ENCODE data around the gene MRPL22. TPM values are rescaled to one million over a fixed set of nuclear protein-coding genes. Genes with fewer than 3 reads are reported as not detected.
"Not testable (repeated sequence)": the region's sequence is repeated elsewhere in the genome, so short reads cannot be mapped to it uniquely, and the experiment has no call there.

MRPL22 gene
- total and polyA plus RNA-seq, 8 donors, result 1.3 to 63.4 (median 10.1) TPM; not detected in 1

GRCh38 chr5:154900066-154900465, 40.8 kb upstream of the MRPL22 start:
- Histone ChIP-seq H3K36me3 (peaks cover 52 to 100% (median 99%) of the 10 kb centered on the region in 4 donors), H3K27ac (no peak overlapping the region), H3K9me3 (no peaks in the 10 kb centered on the region), H3K4me1 (no peaks in the 10 kb centered on the region), H3K4me3 (no peak overlapping the region), H3K27me3 (no peaks in the 10 kb centered on the region)
- DNase-seq, result no peak
- intact Hi-C loops (cut with DNase I; ENCODE audit: low total_unique reads), result no loop called here
- WGBS, 5 donors, result 91 to 99% (median 95%) methylated on average over 1 of the region's 1 CpG
- TF ChIP-seq POLR2AphosphoS5 (IDR thresholded peaks at IDR 0.05), result no peak

DNA sequence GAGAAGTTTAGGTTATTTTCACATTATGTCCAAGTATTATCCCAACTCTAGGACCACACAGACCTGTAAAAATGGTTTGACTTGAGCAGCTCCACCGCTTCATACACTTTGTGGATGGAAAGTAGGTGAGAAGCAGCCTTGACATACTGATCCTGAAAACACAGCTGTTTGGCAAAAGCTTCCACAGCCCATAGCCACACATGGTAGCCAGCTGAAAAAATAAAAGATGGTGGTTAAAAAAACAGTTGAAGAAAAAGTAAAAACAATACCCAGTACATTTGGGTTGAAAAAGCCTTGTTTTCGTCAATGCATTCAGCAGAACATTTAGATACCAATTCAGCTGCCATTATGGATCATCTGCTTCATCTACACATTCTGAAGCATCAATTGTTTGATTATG, 39.6 kb upstream of the MRPL22 start:
- H3K27ac ChIP-seq, result no peak overlapping the region
- TF ChIP-seq POLR2AphosphoS5 (IDR thresholded peaks at IDR 0.05), result no peak
- no peak for TF ChIP-seq CTCF (IDR thresholded peaks at IDR 0.05)
- no peak for TF ChIP-seq EP300 (IDR thresholded peaks at IDR 0.05)
- TF ChIP-seq POLR2A (IDR thresholded peaks at IDR 0.05), result no peak
- no peaks in the 10 kb centered on the region for H3K27me3 ChIP-seq
- H3K36me3 ChIP-seq, result peaks cover 59 to 100% (median 99%) of the 10 kb centered on the region in 4 donors
- no peaks in the 10 kb centered on the region for H3K9me3 ChIP-seq
- no peak overlapping the region for H3K4me3 ChIP-seq
- no peak for DNase-seq
- intact Hi-C loops (cut with DNase I; ENCODE audit: low total_unique reads), result no loop called here
- 90 to 98% (median 96%) methylated on average over 2 of the region's 2 CpGs for WGBS, 5 donors
- no peaks in the 10 kb centered on the region for H3K4me1 ChIP-seq

DNA sequence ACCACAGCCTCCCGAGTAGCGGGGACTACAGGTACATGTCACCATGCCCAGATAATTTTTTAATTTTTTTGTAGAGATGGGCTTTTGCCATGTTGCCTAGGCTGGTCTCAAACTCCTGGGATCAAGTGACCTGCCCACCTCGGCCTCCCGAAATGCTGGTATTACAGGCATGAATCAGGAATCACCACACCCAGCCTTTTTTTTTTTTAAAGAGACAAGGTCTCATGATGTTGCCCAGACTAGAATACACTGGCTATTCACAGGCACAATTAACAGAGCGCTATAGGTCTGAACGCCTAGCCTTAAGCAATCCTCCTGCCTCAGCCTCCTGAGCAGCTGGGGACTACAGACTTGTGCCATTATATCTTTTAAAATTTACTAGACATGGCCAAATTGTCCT, 39.0 kb upstream of the MRPL22 start:
- no peak overlapping the region for H3K27ac ChIP-seq
- H3K4me3 ChIP-seq, result no peak overlapping the region
- H3K36me3 ChIP-seq, result peaks cover 59 to 100% (median 99%) of the 10 kb centered on the region in 4 donors
- WGBS, 5 donors, result 94 to 98% (median 96%) methylated on average over 6 of the region's 6 CpGs
- H3K27me3 ChIP-seq, result no peaks in the 10 kb centered on the region
- no peaks in the 10 kb centered on the region for H3K4me1 ChIP-seq
- TF ChIP-seq POLR2AphosphoS5 (IDR thresholded peaks at IDR 0.05) (no peak), POLR2A (IDR thresholded peaks at IDR 0.05) (no peak), EP300 (IDR thresholded peaks at IDR 0.05) (no peak), CTCF (IDR thresholded peaks at IDR 0.05) (no peak)
- H3K9me3 ChIP-seq, result no peaks in the 10 kb centered on the region
- no peak for DNase-seq
- intact Hi-C loops (cut with DNase I; ENCODE audit: low total_unique reads), result no loop called here

DNA sequence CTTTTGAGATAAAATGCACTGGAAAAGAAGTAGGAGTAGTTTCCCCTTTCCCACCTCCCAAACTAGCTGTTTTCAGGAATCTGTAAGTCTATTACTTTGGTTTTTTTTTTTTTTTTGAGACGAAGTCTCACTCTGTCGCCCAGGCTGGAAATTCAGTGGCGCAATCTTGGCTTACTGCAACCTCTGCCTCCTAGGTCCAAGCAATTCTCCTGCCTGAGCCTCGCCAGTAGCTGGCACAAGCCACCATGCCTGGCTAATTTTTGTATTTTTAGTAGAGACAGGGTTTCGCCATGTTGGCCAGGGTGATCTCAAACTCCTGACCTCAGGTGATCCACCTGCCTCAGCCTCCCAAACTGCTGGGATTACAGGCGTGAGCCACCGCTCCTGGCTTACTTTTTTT, 35.3 kb upstream of the MRPL22 start:
- H3K27ac ChIP-seq; DNase-seq; H3K4me1 ChIP-seq; H3K27me3 ChIP-seq; H3K4me3 ChIP-seq; H3K9me3 ChIP-seq; intact Hi-C loops (cut with DNase I; ENCODE audit: low total_unique reads): not testable (repeated sequence)
- peaks cover 57 to 100% (median 100%) of the 10 kb centered on the region in 4 donors for H3K36me3 ChIP-seq
- WGBS, 5 donors, result 85 to 92% (median 91%) methylated on average over 7 of the region's 7 CpGs

DNA sequence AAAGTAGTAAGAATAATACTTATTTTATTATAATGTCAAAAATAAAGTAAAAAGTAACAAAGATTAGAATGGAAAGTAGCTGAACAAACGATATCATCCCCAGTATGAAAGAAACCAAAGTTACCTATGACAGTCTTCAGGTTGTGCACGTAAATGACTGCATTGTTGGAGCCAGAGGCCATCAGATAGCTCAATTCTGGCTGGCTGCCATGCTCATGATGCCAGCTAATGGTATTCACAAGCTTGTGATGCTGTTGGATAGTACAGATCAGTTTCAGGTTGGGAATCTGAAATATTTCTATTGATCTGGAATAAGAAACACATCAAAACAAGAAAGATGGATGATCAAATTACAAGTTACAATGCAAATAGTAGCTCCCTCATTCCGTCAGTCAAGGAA, 24.0 kb upstream of the MRPL22 start:
- Histone ChIP-seq H3K4me3 (no peak overlapping the region), H3K4me1 (no peaks in the 10 kb centered on the region), H3K27me3 (no peaks in the 10 kb centered on the region), H3K9me3 (no peaks in the 10 kb centered on the region), H3K27ac (no peak overlapping the region), H3K36me3 (peaks cover 27 to 100% (median 96%) of the 10 kb centered on the region in 4 donors)
- 64 to 80% (median 70%) methylated on average over 3 of the region's 3 CpGs for WGBS, 5 donors
- no peak for DNase-seq
- TF ChIP-seq POLR2A (IDR thresholded peaks at IDR 0.05) (no peak), EP300 (IDR thresholded peaks at IDR 0.05) (no peak), CTCF (IDR thresholded peaks at IDR 0.05) (no peak), POLR2AphosphoS5 (IDR thresholded peaks at IDR 0.05) (no peak)
- intact Hi-C loops (cut with DNase I; ENCODE audit: low total_unique reads), result no loop called here

Measured in stomach (tissue), 9 donors.